A673 (cell line): ENCODE results near the gene ARHGEF19. TPM values are rescaled to one million over a fixed set of nuclear protein-coding genes. Genes with fewer than 3 reads are reported as not detected.

Experiments used
- BruUV-seq: library from RNA; stranded (reverse); fragments of 400-500 nt; replicated peaks from 2 replicates; lab custom pipeline; 2021; lab: Mats Ljungman, UMichigan
- CTCF ChIA-PET: fragments of 300-600 bp; sonication (Branson Sonifier 250); formaldehyde crosslinking; loops from one replicate; lab custom pipeline; 2022; ENCODE audit warnings: antibody characterized with exemption; lab: Charles Lee
- POLR2A ChIA-PET: fragments of 300-600 bp; sonication (Branson Sonifier 250); formaldehyde crosslinking; loops from one replicate; lab custom pipeline; 2022; ENCODE audit warnings: antibody characterized with exemption; ENCODE audit not compliant: low non-redundant PET; lab: Charles Lee
- DNase-seq: peaks from one replicate; pipeline ENCODE4 v3.0.0-alpha.2; 2015; ENCODE audit warnings: low spot score
- H3K27ac ChIP-seq: fragments of 200-600 bp; sonication (generic); 2 replicates; pipeline ENCODE4 v1.5.1; 2016; ENCODE audit warnings: mixed run types, low read depth, mild to moderate bottlenecking, mixed read lengths, antibody characterized with exemption, low read length; ENCODE audit not compliant: poor library complexity, severe bottlenecking
- H3K27me3 ChIP-seq: fragments of 200-600 bp; sonication (generic); replicated peaks from 2 replicates; pipeline ENCODE4 v1.6.1; 2017; ENCODE audit warnings: mixed run types, low read depth, mild to moderate bottlenecking, mixed read lengths, antibody characterized with exemption, low read length; ENCODE audit not compliant: insufficient read depth, poor library complexity
- H3K36me3 ChIP-seq: fragments of 200-600 bp; sonication (generic); 2 replicates; pipeline ENCODE4 v1.6.1; 2016; ENCODE audit warnings: mixed run types, mild to moderate bottlenecking, mixed read lengths, antibody characterized with exemption, low read length; ENCODE audit not compliant: insufficient read depth, poor library complexity, severe bottlenecking
- H3K4me1 ChIP-seq: fragments of 200-600 bp; sonication (generic); 2 replicates; pipeline ENCODE4 v1.6.1; 2017; ENCODE audit warnings: mixed run types, mild to moderate bottlenecking, mixed read lengths, antibody characterized with exemption, low read length; ENCODE audit not compliant: insufficient read depth, poor library complexity, severe bottlenecking
- H3K4me3 ChIP-seq: fragments of 200-600 bp; sonication (generic); 2 replicates; pipeline ENCODE4 v1.5.1; 2016; ENCODE audit warnings: low read depth, mixed run types, mild to moderate bottlenecking, mixed read lengths, low read length; ENCODE audit not compliant: poor library complexity, severe bottlenecking
- H3K9me3 ChIP-seq: fragments of 200-600 bp; sonication (generic); 2 replicates; pipeline ENCODE4 v1.6.1; 2016; ENCODE audit warnings: mixed run types, low read depth, mild to moderate bottlenecking, mixed read lengths, antibody characterized with exemption, low read length; ENCODE audit not compliant: poor library complexity, severe bottlenecking
- CTCF ChIP-seq: fragments of 300-800, 200-600 bp; sonication (generic); conservative IDR thresholded peaks from 2 replicates; pipeline ENCODE4 v1.5.1; 2017; ENCODE audit warnings: low read depth, mild to moderate bottlenecking, antibody characterized with exemption, low read length, moderate library complexity, mixed read lengths
- EZH2 ChIP-seq: fragments of 200-600 bp; sonication (generic); IDR thresholded peaks from 2 replicates; pipeline ENCODE4 v1.6.1; 2017; ENCODE audit warnings: borderline replicate concordance, low read depth, mild to moderate bottlenecking, mixed read lengths, antibody characterized with exemption, low read length; ENCODE audit not compliant: poor library complexity, severe bottlenecking
- intact Hi-C: fragments of 100-400 bp; cut with micrococcal nuclease; formaldehyde crosslinking; loops from one replicate; pipeline ENCODE4 v1.10.0; 2022; ENCODE audit not compliant: unreplicated experiment
- total RNA-seq: library from RNA; stranded (reverse); gene quantifications from 2 replicates; pipeline ENCODE4 v1.2.3, GENCODE V29; 2021

ARHGEF19 gene
- total RNA-seq, 1 experiment from 2014 or later, result 5.2 TPM

DNA sequence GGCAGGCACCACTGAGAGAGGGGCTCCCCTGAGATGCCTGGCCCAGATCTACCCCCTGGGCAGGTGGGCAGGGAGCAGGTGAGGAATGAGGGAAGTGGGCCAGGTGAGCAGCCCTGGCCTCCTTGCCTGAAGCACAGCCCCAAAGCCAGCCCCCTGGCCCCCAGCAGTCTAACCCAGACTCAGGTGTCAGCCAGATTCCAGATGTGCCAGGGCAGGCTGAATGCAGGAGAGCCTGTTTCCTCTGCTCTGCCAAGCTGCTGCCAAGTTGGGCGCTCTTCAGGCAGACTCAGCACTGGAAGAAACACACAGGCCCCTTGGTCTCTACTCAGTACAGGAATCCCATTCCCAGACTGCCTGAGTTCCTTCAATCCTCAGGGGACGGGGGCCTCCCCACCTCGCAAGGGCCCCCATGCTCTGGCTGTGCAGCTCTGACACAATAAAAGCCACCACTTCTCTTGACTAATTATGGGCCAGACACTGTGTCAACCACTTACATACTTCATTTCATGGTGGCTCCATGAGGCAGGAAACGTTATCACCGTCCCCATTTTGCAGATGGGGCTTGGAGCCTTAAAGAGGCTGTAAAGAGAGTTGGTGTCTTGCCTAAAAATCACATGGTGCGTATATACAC is 20.4 kb downstream of the ARHGEF19 start:
- Histone ChIP-seq H3K9me3 (no peaks in the 10 kb centered on the region), H3K27me3 (no peaks in the 10 kb centered on the region), H3K4me1 (peaks cover 11% of the 10 kb centered on the region), H3K4me3 (no peak overlapping the region), H3K36me3 (no peaks in the 10 kb centered on the region), H3K27ac (peak overlapping the region; percentile 10)
- TF ChIP-seq CTCF, result no peak
- TF ChIP-seq EZH2, result no peak
- peak; percentile 48 for DNase-seq
- intact Hi-C loops, result no loop called here
- ChIA-PET CTCF (interaction anchor here (0.5 to 0.6 kb wide), 2 partner anchors 107 to 110 kb away, joined by 3 to 4 read pairs; no protein-coding TSS in a partner anchor), POLR2A (no interaction called here)
- no TSS peak for BruUV-seq

- Histone ChIP-seq H3K36me3 (no peaks in the 10 kb centered on the region), H3K4me1 (peaks cover 11% of the 10 kb centered on the region), H3K9me3 (no peaks in the 10 kb centered on the region), H3K27ac (no peak overlapping the region), H3K27me3 (no peaks in the 10 kb centered on the region), H3K4me3 (no peak overlapping the region)
- no TSS peak for BruUV-seq
- intact Hi-C loops, result no loop called here
- ChIA-PET CTCF (no interaction called here), POLR2A (no interaction called here)
- TF ChIP-seq EZH2 (no peak), CTCF (no peak)
- no peak for DNase-seq
Measured at GRCh38 chr1:16191309-16191708, 21.1 kb downstream of the ARHGEF19 start.

DNA sequence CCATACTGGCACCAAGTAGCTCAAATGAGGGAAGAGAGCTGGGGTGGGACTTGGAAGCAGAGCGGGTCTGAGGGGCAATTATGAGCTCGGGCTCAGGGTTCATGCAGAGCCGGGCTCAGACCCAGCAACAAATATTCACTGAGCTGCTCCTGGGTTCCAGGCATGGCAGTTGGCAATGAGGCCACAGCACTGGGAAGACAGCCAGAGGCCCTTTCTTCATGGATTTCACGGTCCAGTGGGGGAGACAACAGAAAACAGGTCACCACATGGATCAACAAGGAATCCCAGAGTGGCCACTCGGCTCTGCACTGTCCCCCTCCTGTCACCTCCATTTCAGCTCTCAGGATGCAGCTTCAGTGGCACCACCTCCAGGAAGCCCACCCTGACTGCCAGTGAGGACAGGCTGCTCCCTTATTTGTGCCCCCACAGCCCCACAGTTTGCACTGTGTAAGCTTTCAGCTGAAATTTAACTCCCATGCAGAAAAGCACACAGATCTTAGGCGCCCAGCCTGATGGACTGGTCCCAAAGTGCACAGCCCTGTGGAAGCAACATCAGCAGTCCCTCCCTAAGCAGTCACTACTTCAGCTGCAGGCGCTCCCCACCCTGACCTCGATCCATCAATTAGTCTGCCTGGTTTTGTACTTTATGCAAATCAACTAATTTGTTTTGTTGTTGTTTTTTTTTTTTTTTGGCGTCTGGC is 22.4 kb downstream of the ARHGEF19 start:
- no peak for TF ChIP-seq CTCF
- no peak for TF ChIP-seq EZH2
- POLR2A ChIA-PET, result no interaction called here
- Histone ChIP-seq H3K36me3 (no peaks in the 10 kb centered on the region), H3K9me3 (no peaks in the 10 kb centered on the region), H3K4me3 (no peak overlapping the region), H3K4me1 (peaks cover 11% of the 10 kb centered on the region), H3K27ac (no peak overlapping the region), H3K27me3 (no peaks in the 10 kb centered on the region)
- intact Hi-C loops, result no loop called here
- BruUV-seq, result no TSS peak
- no peak for DNase-seq
- CTCF ChIA-PET, result interaction anchor here (0.7 to 1.0 kb wide), 2 partner anchors 111 to 519 kb away, joined by 5 to 9 read pairs; no protein-coding TSS in a partner anchor
